Measurements from ENCODE around the gene GPATCH2L. TPM values are rescaled to one million over a fixed set of nuclear protein-coding genes. Genes with fewer than 3 reads are reported as not detected.

The GPATCH2L gene
- total and polyA plus RNA-seq, 2 donors (not counting 1 experiment from before 2014, with no cell fraction given) = 17.4 to 82.7 TPM

DNA sequence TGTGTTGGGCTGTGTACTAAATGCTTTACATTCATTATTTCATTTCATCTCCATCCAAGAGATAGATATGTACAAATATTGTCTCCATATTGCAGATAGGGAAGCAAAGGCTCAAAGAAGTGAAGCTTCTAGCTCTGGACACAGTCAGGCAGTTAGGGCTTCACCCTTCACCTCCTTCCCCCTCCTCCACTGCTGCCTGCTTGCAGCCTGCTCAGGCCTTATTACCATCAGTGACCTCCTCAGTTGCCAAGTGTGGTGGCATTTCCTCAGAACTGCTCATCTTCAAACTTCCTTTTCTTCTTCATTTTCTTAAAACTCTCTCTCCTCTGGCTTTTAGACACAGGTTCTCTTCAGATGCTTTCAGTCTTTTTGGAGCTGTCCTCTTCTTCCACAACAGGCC is 4.7 kb upstream of the GPATCH2L start:
- Histone ChIP-seq H3K9me3 (ENCODE audit: control extremely low read depth in 1 of 3, control insufficient read depth in 2 of 3, insufficient read depth in 1 of 3, low read length in 2 of 3) (peaks cover 0 to 37% (median 22%) of the 10 kb centered on the region in 3 donors), H3K79me2 (ENCODE audit: control insufficient read depth, insufficient read depth, low read length) (no peaks in the 10 kb centered on the region), H3K4me3 (ENCODE audit: control extremely low read depth in 1 of 5, extremely low read depth in 1 of 5, insufficient read depth in 1 of 5, low read depth in 2 of 5, low read length in 4 of 5) (no peak overlapping the region), H4K20me1 (ENCODE audit: control insufficient read depth, insufficient read depth, low read length, poor library complexity, severe bottlenecking) (no peaks in the 10 kb centered on the region), H3K4me2 (replicated peaks; ENCODE audit: low read depth, low read length, poor library complexity, severe bottlenecking) (no peak overlapping the region), H2AFZ (ENCODE audit: insufficient read depth, low read depth, low read length, poor library complexity, severe bottlenecking) (no peak overlapping the region), H3K36me3 (replicated peaks in 1 of 2; ENCODE audit: control extremely low read depth in 1 of 2, control insufficient read depth in 1 of 2, extremely low read depth in 1 of 2, insufficient read depth in 2 of 2, low read length in 1 of 2) (no peaks in the 10 kb centered on the region), H3K27ac (ENCODE audit: low read length in 2 of 2) (no peak overlapping the region), H3K9ac (ENCODE audit: low read length) (no peak overlapping the region), H3K27me3 (replicated peaks in 1 of 4; ENCODE audit: control extremely low read depth in 1 of 4, control insufficient read depth in 3 of 4, insufficient read depth in 4 of 4, low read length in 3 of 4) (peaks cover 0 to 12% (median 0%) of the 10 kb centered on the region in 4 experiments), H3K4me1 (ENCODE audit: control insufficient read depth in 2 of 2, insufficient read depth in 2 of 2, low read length in 2 of 2) (peaks cover 0 to 6% of the 10 kb centered on the region in 2 donors)
- DNase-seq (no peak), ATAC-seq (ENCODE audit: low read depth) (no peak)
- ChIA-PET CTCF (no interaction called here), POLR2A (no interaction called here)
- TF ChIP-seq EZH2 (IDR thresholded peaks at IDR 0.05; ENCODE audit: borderline replicate concordance, insufficient read depth, low read depth, low read length, poor library complexity, severe bottlenecking) = no peak
- H3K4me1 Mint-ChIP-seq = peaks cover 9% of the 10 kb centered on the region
- intact Hi-C loops (cut with micrococcal nuclease) = no loop called here
- no peak overlapping the region for H3K4me3 Mint-ChIP-seq
- H3K27ac Mint-ChIP-seq = no peak overlapping the region
- peaks cover 12% of the 10 kb centered on the region for H3K27me3 Mint-ChIP-seq
- peaks cover 19% of the 10 kb centered on the region for H3K9me3 Mint-ChIP-seq (ENCODE audit: insufficient read depth)

DNA sequence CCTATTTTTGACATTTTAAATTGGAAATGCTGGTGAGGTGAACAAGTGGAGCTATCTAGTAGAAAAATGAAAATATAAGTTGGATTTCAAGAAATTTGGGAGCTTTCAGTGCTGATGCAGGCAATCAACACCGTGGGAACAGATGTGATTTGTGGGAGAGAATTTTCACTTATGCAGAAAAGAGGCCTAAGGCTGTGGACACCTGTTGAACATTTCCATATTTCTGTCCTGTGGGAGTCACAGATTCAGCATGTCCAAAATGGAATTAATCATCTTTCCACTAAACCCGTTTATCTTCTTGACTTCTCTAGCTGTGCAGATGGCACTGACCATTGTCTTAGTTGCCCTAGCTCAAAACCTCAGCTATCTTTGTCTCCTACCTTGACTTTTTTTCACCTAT is 2.5 kb upstream of the GPATCH2L start:
- POLR2A ChIA-PET = no interaction called here
- 88% methylated on average over 1 of the region's 2 CpGs for WGBS (ENCODE audit: insufficient coverage)

More for the DNA sequence above, 2.5 kb upstream of the GPATCH2L start:
- no peak overlapping the region for H3K4me3 Mint-ChIP-seq
- H3K9me3 ChIP-seq (ENCODE audit: control extremely low read depth in 1 of 3, control insufficient read depth in 2 of 3, insufficient read depth in 1 of 3, low read length in 2 of 3) = peaks cover 0 to 26% (median 10%) of the 10 kb centered on the region in 3 donors
- peaks cover 8% of the 10 kb centered on the region for H3K27me3 Mint-ChIP-seq
- no peak for ATAC-seq (ENCODE audit: low read depth)
- DNase-seq = no peak
- H3K4me1 Mint-ChIP-seq = peaks cover 29% of the 10 kb centered on the region
- H3K79me2 ChIP-seq (ENCODE audit: control insufficient read depth, insufficient read depth, low read length) = peaks cover 20% of the 10 kb centered on the region
- no peak overlapping the region for H3K4me3 ChIP-seq (ENCODE audit: control extremely low read depth in 1 of 5, extremely low read depth in 1 of 5, insufficient read depth in 1 of 5, low read depth in 2 of 5, low read length in 4 of 5)
- no peak overlapping the region for H3K9ac ChIP-seq (ENCODE audit: low read length)
- H3K27ac Mint-ChIP-seq = no peak overlapping the region
- H3K4me2 ChIP-seq (replicated peaks; ENCODE audit: low read depth, low read length, poor library complexity, severe bottlenecking) = no peak overlapping the region
- peaks cover 13% of the 10 kb centered on the region for H3K9me3 Mint-ChIP-seq (ENCODE audit: insufficient read depth)
- CTCF ChIA-PET = no interaction called here
- peaks cover 14% of the 10 kb centered on the region for H4K20me1 ChIP-seq (ENCODE audit: control insufficient read depth, insufficient read depth, low read length, poor library complexity, severe bottlenecking)
- peaks cover 0 to 12% (median 0%) of the 10 kb centered on the region in 4 experiments for H3K27me3 ChIP-seq (replicated peaks in 1 of 4; ENCODE audit: control extremely low read depth in 1 of 4, control insufficient read depth in 3 of 4, insufficient read depth in 4 of 4, low read length in 3 of 4)
- H3K36me3 ChIP-seq (replicated peaks in 1 of 2; ENCODE audit: control extremely low read depth in 1 of 2, control insufficient read depth in 1 of 2, extremely low read depth in 1 of 2, insufficient read depth in 2 of 2, low read length in 1 of 2) = no peaks in the 10 kb centered on the region
- intact Hi-C loops (cut with micrococcal nuclease) = no loop called here
- H2AFZ ChIP-seq (ENCODE audit: insufficient read depth, low read depth, low read length, poor library complexity, severe bottlenecking) = no peak overlapping the region
- peaks cover 15 to 24% of the 10 kb centered on the region in 2 donors for H3K4me1 ChIP-seq (ENCODE audit: control insufficient read depth in 2 of 2, insufficient read depth in 2 of 2, low read length in 2 of 2)
- TF ChIP-seq, protein P1, sequence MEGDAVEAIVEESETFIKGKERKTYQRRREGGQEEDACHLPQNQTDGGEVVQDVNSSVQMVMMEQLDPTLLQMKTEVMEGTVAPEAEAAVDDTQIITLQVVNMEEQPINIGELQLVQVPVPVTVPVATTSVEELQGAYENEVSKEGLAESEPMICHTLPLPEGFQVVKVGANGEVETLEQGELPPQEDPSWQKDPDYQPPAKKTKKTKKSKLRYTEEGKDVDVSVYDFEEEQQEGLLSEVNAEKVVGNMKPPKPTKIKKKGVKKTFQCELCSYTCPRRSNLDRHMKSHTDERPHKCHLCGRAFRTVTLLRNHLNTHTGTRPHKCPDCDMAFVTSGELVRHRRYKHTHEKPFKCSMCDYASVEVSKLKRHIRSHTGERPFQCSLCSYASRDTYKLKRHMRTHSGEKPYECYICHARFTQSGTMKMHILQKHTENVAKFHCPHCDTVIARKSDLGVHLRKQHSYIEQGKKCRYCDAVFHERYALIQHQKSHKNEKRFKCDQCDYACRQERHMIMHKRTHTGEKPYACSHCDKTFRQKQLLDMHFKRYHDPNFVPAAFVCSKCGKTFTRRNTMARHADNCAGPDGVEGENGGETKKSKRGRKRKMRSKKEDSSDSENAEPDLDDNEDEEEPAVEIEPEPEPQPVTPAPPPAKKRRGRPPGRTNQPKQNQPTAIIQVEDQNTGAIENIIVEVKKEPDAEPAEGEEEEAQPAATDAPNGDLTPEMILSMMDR (IDR thresholded peaks at IDR 0.05) = no peak
- no peak for TF ChIP-seq EZH2 (IDR thresholded peaks at IDR 0.05; ENCODE audit: borderline replicate concordance, insufficient read depth, low read depth, low read length, poor library complexity, severe bottlenecking)
- H3K27ac ChIP-seq (ENCODE audit: low read length in 2 of 2) = no peak overlapping the region

Data from B cell (primary cell).